IgD-negative memory B cell (primary cell): ENCODE data around the gene CDCA3. TPM values are rescaled to one million over a fixed set of nuclear protein-coding genes. Genes with fewer than 3 reads are reported as not detected.
"Not testable (repeated sequence)": the region's sequence is repeated elsewhere in the genome, so short reads cannot be mapped to it uniquely, and the experiment has no call there.

ENCODE experiments used
- H3K27ac Mint-ChIP-seq, 3 donors: one replicate each; pipeline ENCODE4 v1.8.0; 2020 to 2022; ENCODE audit warnings: mild to moderate bottlenecking in 3 of 3, mixed read lengths in 3 of 3, moderate library complexity in 1 of 3
- H3K27me3 Mint-ChIP-seq: one replicate; pipeline ENCODE4 v1.8.0; 2021; ENCODE audit warnings: mixed read lengths
- H3K36me3 Mint-ChIP-seq: one replicate; pipeline ENCODE4 v1.8.0; 2020; ENCODE audit warnings: mild to moderate bottlenecking, mixed read lengths
- H3K4me1 Mint-ChIP-seq, 3 donors: one replicate each; pipeline ENCODE4 v1.8.0; 2020 to 2022; ENCODE audit warnings: mixed read lengths in 3 of 3, mild to moderate bottlenecking in 1 of 3
- H3K4me3 Mint-ChIP-seq, 4 donors: one replicate each; pipeline ENCODE4 v1.8.0; 2020 to 2022; ENCODE audit warnings: mild to moderate bottlenecking in 4 of 4, mixed read lengths in 4 of 4, moderate library complexity in 3 of 4
- H3K9me3 Mint-ChIP-seq, 3 donors: one replicate each; pipeline ENCODE4 v1.8.0; 2020 to 2021; ENCODE audit warnings: mixed read lengths in 3 of 3, mild to moderate bottlenecking in 1 of 3
- polyA plus RNA-seq: library from polyadenylated mRNA; unstranded; fragments of 300-500 nt; fragmentation: Illumina TruSeq; gene quantifications from one replicate; pipeline ENCODE4 v1.2.3, GENCODE V29; 2021

The CDCA3 gene
- polyA plus RNA-seq, 1 donor from 2014 or later, result 0.60 TPM

- Mint-ChIP-seq H3K36me3 (no peaks in the 10 kb centered on the region), H3K4me1 (peaks cover 18 to 29% (median 27%) of the 10 kb centered on the region in 3 donors), H3K4me3 (peak overlapping the region; percentile 93 to 98 (median 94)), H3K27ac (peak overlapping the region; percentile 8 to 79 (median 78)), H3K9me3 (no peaks in the 10 kb centered on the region), H3K27me3 (no peaks in the 10 kb centered on the region)
Observed at GRCh38 chr12:6866920-6867412, 15.9 kb upstream of the CDCA3 start.

DNA sequence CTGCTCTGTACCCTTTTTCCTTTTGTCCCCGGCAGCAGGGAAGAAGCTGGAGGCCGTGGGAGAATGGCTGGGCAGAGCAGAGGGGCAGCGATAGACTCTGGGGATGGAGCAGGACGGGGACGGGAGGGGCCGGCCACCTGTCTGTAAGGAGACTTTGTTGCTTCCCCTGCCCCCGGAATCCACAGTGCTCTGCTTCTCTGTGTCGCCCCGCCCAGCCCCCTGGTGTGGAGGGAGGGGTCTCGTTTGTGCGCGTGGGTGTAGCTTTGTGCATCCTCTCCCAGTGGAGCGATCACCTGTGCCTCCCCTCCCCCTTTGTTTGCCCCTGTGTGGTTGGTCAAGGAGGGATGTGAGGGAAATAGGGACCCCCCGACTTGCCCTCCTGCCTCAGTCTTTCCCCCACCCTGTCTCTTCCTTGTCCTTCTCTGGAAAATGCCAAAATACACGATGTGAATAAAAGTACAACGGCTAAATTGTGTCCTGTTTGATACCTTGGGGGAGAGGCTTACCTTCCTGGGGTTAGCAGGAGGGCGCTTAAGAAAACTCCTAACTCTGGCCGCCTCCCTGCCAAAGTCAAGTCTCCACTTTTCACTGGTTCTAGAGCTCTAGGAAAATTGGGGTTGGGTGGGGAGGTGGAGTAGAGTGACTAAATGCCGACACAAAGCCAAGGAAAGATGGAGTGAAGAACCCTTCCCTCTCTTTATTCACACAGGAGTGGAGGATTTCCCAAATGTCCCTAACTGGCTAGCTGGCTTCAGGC lies 15.3 kb upstream of the CDCA3 start:
- Mint-ChIP-seq H3K27me3 (no peaks in the 10 kb centered on the region), H3K27ac (peak overlapping the region in 2 of 3 donors; percentile 8 to 79), H3K4me1 (peaks cover 14 to 24% (median 24%) of the 10 kb centered on the region in 3 donors), H3K36me3 (no peaks in the 10 kb centered on the region), H3K4me3 (peak overlapping the region; percentile 93 to 98 (median 94)), H3K9me3 (no peaks in the 10 kb centered on the region)

GRCh38 chr12:6865307-6865706 lies 14.2 kb upstream of the CDCA3 start:
- not testable (repeated sequence) for H3K36me3 Mint-ChIP-seq, H3K9me3 Mint-ChIP-seq, H3K27me3 Mint-ChIP-seq
- Mint-ChIP-seq H3K4me3 (peak overlapping the region in 3 of 4 donors; percentile 12 to 77 (median 64)), H3K4me1 (peaks cover 14 to 17% (median 15%) of the 10 kb centered on the region in 3 donors), H3K27ac (peak overlapping the region in 2 of 3 donors; percentile 26 to 39)

DNA sequence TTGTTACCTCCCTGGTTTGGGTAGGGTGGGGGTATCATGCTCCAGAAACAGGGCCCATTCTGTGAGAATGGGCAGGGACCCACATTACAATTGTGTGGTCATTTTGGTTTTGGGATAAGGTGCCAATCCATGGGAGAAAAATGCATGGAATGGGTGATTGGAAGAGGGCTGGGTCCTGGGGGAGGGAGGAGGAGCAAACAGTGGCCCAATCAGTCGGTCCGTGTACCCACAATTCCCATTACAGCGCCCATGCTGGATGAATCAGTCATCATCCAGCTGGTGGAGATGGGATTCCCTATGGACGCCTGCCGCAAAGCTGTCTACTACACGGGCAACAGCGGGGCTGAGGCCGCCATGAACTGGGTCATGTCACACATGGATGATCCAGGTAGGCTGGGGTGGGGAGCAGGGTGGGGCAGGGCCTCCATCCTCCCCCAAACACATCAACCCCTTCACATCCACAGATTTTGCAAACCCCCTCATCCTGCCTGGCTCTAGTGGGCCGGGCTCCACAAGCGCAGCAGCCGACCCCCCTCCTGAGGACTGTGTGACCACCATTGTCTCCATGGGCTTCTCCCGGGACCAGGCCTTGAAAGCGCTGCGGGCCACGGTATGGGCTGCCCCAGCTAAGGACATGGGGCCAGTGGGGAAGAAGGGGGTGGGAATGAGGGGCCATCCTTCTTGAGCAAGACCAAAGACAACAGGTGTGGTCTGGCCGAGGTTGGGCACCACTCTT lies 12.7 kb upstream of the CDCA3 start:
- Mint-ChIP-seq H3K9me3 (no peaks in the 10 kb centered on the region), H3K4me3 (peak overlapping the region in 3 of 4 donors; percentile 17 to 52 (median 41)), H3K27me3 (no peaks in the 10 kb centered on the region), H3K4me1 (peaks cover 4 to 8% (median 5%) of the 10 kb centered on the region in 3 donors), H3K36me3 (peaks cover 2% of the 10 kb centered on the region), H3K27ac (no peak overlapping the region)

DNA sequence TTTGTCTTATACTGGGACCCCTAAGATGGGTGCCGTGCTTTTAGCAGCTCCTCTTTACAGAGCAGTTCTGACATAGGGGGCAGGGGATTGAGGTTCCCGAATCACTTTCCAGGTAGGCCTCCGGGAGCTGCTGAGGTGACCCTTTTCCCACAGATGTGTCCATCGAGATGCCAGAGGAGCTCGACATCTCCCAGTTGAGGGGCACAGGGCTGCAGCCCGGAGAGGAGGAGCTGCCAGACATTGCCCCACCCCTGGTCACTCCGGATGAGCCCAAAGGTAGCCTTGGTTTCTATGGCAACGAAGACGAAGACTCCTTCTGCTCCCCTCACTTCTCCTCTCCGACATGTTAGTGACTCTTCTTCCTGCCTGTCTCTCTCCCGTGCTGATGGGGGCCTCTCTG lies 11.9 kb upstream of the CDCA3 start:
- H3K27me3 Mint-ChIP-seq, result no peaks in the 10 kb centered on the region
- no peak overlapping the region for H3K27ac Mint-ChIP-seq
- peak overlapping the region in 1 of 4 donors; percentile 43 for H3K4me3 Mint-ChIP-seq
- H3K4me1 Mint-ChIP-seq, result peaks cover 0 to 3% (median 0%) of the 10 kb centered on the region in 3 donors
- no peaks in the 10 kb centered on the region for H3K9me3 Mint-ChIP-seq
- peaks cover 2% of the 10 kb centered on the region for H3K36me3 Mint-ChIP-seq

GRCh38 chr12:6861391-6861790 lies 10.3 kb upstream of the CDCA3 start:
- Mint-ChIP-seq H3K4me3 (peak overlapping the region in 1 of 4 donors; percentile 74), H3K4me1 (peaks cover under 1 to 5% (median 2%) of the 10 kb centered on the region in 3 donors), H3K36me3 (peaks cover 10% of the 10 kb centered on the region), H3K27ac (no peak overlapping the region), H3K27me3 (no peaks in the 10 kb centered on the region), H3K9me3 (no peaks in the 10 kb centered on the region)

DNA sequence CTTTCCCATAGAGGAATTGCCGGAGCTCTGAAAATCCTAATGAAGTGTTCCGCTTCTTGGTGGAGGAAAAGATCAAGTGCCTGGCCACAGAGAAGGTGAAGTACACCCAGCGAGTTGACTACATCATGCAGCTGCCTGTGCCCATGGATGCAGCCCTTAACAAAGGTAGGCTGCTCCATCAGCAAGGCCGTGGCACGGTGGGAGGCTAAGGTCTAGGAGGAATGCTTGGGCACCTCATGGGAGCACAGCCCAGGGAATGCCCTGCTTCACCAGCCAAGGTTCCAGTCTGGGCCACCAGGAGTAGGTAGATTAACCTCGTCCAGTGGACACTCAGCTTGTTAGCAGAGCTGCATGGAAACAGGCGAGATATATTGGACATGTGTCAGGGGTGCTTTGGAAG lies 9.9 kb upstream of the CDCA3 start:
- H3K27ac Mint-ChIP-seq, result no peak overlapping the region
- H3K27me3 Mint-ChIP-seq, result no peaks in the 10 kb centered on the region
- H3K4me1 Mint-ChIP-seq, result peaks cover 0 to 5% (median 2%) of the 10 kb centered on the region in 3 donors
- H3K36me3 Mint-ChIP-seq, result peaks cover 10% of the 10 kb centered on the region
- H3K4me3 Mint-ChIP-seq, result peak overlapping the region in 1 of 4 donors; percentile 74
- H3K9me3 Mint-ChIP-seq, result no peaks in the 10 kb centered on the region

DNA sequence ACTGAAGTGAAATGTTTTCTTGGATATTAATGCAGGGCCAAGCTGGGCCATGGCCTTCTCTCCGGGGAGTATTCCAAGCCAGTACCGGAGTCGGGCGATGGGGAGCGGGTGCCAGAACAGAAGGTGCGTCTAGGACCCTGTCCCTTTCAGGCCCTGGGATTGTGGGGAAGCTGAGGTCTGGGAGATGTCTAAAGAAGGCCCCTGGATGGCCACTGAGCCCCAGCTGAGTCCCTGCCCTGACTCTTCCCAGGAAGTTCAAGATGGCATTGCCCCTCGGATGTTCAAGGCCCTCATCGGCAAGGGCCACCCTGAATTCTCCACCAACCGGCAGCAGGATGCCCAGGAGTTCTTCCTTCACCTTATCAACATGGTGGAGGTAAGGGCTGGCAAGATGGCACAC lies 9.0 kb upstream of the CDCA3 start:
- Mint-ChIP-seq H3K9me3 (no peaks in the 10 kb centered on the region), H3K4me1 (peaks cover 0 to 5% (median 2%) of the 10 kb centered on the region in 3 donors), H3K4me3 (peak overlapping the region in 1 of 4 donors; percentile 14), H3K36me3 (peaks cover 13% of the 10 kb centered on the region), H3K27ac (no peak overlapping the region), H3K27me3 (no peaks in the 10 kb centered on the region)

DNA sequence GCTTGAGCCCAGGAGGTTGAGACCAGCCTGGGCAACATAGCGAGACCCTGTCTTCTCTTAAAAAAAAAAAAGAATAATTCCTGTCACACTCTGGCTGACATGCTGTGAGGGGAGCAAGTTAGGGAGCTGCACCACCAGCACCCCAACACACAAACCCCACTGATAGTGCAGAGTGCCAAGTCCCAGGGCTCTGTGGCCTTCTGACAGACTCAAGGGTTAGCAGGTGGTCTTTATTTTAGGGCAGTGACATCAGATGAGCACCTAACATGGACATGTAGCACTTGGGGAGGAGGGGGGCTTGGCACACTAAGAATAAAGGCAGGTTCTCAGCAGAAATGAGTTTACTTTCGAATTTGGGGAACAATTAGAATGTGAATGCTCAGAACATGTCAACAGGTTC lies 7.7 kb upstream of the CDCA3 start:
- H3K36me3 Mint-ChIP-seq, result peaks cover 13% of the 10 kb centered on the region
- no peak overlapping the region for H3K27ac Mint-ChIP-seq
- H3K9me3 Mint-ChIP-seq, result no peaks in the 10 kb centered on the region
- H3K27me3 Mint-ChIP-seq, result no peaks in the 10 kb centered on the region
- H3K4me1 Mint-ChIP-seq, result peaks cover 2 to 6% (median 2%) of the 10 kb centered on the region in 3 donors
- H3K4me3 Mint-ChIP-seq, result no peak overlapping the region

DNA sequence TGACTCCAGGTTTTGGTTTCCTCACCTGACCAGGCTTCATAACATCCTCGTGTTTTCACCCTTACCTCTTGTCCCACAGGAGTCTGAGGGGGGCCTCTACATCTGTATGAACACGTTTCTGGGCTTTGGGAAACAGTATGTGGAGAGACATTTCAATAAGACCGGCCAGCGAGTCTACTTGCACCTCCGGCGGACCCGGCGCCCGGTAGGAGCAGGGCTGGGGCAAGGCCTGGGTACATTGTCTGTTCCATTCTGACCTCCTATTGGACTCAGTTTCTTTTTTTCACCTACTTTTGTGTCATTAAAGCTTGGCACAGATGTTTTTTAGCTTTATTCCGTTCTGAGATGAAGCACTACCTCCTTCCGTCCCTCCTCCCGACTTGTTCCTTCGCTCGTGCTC lies 4.2 kb upstream of the CDCA3 start:
- H3K4me1 Mint-ChIP-seq, result peaks cover 8 to 14% (median 14%) of the 10 kb centered on the region in 3 donors
- H3K27me3 Mint-ChIP-seq, result no peaks in the 10 kb centered on the region
- no peak overlapping the region for H3K27ac Mint-ChIP-seq
- peaks cover 13% of the 10 kb centered on the region for H3K36me3 Mint-ChIP-seq
- H3K9me3 Mint-ChIP-seq, result no peaks in the 10 kb centered on the region
- H3K4me3 Mint-ChIP-seq, result no peak overlapping the region

DNA sequence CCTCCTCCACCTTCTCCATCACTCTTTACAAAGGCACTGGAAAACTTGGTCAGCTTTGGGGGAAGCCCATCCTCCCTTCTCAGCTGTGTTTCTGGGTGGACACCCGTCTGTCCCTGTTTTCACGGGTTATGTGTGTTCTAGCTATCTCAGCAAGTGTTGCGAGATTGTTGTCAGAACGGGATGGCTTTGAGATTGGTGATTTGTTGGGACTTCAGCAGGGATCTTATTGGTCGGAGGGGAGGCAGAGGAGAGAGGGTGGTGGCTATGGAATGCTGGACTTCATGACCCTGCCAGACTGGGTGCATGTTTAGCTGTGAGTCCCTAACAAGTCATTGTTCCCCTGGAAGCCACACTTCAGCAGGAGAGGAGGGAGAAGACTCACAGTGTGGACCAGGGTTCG lies 3.0 kb upstream of the CDCA3 start:
- H3K36me3 Mint-ChIP-seq, result peaks cover 10% of the 10 kb centered on the region
- peak overlapping the region in 1 of 3 donors; percentile 34 for H3K27ac Mint-ChIP-seq
- no peaks in the 10 kb centered on the region for H3K9me3 Mint-ChIP-seq
- H3K4me1 Mint-ChIP-seq, result peaks cover 10 to 21% (median 14%) of the 10 kb centered on the region in 3 donors
- H3K4me3 Mint-ChIP-seq, result peak overlapping the region in 1 of 4 donors; percentile 87
- no peaks in the 10 kb centered on the region for H3K27me3 Mint-ChIP-seq

DNA sequence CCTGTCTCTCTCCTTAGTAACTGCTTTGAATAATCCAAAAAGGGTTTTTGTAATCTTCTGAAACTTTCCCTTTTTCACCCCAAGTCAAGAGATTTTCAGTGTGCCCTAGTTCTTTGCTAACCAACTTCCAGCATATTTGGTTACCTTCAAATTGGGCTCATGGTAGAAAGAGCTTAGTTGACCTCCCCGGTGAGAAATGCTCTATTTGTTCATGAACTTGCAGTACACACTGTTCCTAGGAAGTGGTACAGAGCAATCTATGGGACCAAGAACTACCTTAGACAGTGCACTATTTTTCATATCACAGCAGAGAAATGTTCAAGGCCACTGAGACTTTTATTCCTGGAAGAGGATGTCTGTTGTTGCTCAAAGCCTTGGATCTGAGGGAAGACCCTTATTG lies 2.5 kb upstream of the CDCA3 start:
- Mint-ChIP-seq H3K27ac (peak overlapping the region in 2 of 3 donors; percentile 13 to 34), H3K27me3 (no peaks in the 10 kb centered on the region), H3K4me1 (peaks cover 10 to 21% (median 14%) of the 10 kb centered on the region in 3 donors), H3K9me3 (no peaks in the 10 kb centered on the region), H3K4me3 (peak overlapping the region in 3 of 4 donors; percentile 34 to 95 (median 87)), H3K36me3 (peaks cover 10% of the 10 kb centered on the region)

DNA sequence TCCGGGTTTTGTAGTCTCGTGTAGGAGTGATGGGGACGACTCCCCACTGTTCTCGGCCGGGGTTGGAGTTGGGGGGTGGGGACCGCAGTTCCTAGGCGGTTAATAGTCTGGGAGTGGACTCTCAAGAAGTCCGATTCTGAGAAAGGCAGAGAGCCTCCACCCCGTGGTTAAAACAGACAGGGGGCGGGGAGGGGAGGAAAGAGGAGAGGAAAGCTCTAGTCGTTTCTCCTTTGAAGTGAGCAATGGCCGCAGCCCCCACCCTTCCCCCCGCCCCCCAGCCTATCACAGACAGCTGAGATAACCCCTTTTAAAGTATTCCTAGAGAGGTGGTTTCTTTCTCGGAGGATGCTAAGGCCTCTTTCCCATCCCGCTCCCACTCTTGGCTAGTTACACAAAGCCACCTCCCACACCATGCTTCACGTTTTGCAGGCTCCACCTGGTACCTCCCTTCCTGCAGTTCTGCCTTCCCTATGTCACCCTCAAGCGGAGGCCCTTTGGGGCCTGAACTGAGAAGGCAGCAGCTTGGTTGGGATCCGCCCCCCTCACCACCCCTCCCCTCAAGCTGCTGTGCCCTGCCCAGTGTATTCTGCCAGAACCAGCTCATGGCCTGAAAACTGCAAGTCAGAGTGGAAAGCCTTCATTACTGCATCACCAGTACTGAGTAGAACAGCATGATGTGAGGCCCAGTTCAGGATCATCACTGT lies 1.7 kb upstream of the CDCA3 start:
- Mint-ChIP-seq H3K36me3 (peaks cover 9% of the 10 kb centered on the region), H3K4me3 (peak overlapping the region; percentile 87 to 98 (median 96)), H3K4me1 (peaks cover 10 to 21% (median 13%) of the 10 kb centered on the region in 3 donors), H3K27me3 (no peaks in the 10 kb centered on the region), H3K27ac (peak overlapping the region; percentile 80 to 100 (median 88)), H3K9me3 (no peaks in the 10 kb centered on the region)

DNA sequence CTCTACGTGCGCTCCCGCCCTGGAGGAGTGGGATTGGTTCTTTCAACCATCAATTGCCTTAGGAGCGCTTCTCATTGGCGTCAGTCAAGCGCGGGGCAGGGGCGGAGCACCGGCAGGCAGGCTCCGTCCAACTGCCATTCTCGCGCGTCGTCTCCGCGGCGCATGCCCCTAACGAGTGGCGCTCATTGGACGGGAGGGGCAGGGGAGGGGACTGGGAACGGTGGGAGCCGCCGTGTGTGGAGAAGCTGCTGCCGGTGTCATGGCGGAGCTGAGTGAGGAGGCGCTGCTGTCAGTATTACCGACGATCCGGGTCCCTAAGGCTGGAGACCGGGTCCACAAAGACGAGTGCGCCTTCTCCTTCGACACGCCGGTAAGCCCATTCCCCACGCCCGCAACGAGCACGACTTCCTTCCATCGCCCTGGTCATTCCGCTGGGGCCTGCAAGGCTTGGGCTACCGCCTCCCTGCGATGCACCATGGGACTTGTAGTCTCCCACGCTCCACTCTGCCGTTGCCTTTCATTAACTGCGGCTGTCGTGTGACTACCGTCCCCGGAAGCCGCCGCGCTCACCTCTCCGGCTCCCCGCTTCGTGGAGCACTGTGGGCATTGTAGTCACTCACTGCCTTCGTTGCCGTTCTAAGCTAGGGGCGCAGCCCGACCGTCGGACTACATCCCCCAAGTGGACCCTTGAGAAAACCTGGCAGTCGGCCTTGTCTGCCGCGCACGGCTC lies 1.0 kb upstream of the CDCA3 start, which contains the start of gene USP5:
TSS of gene USP5 (plus strand) at position 230 of the 730 bp plus-strand sequence. CDS start at position 260, 30 bp downstream.
- no peaks in the 10 kb centered on the region for H3K9me3 Mint-ChIP-seq
- no peaks in the 10 kb centered on the region for H3K27me3 Mint-ChIP-seq
- peak within 1 kb of the TSS; percentile 87 to 98 (median 96) for H3K4me3 Mint-ChIP-seq
- peaks cover 8 to 21% (median 9%) of the 10 kb centered on the region in 3 donors for H3K4me1 Mint-ChIP-seq
- peak within 1 kb of the TSS; percentile 80 to 100 (median 88) for H3K27ac Mint-ChIP-seq
- H3K36me3 Mint-ChIP-seq, result peaks cover 2% of the 10 kb centered on the region
